WTC11 (cell line): ENCODE data around the gene HOXB13. TPM values are rescaled to one million over a fixed set of nuclear protein-coding genes. Genes with fewer than 3 reads are reported as not detected.

Experiments used
- ATAC-seq: fragments of 200-7000 bp; cut with Tn5 transposase; 2 replicates; pipeline ENCODE4 v1.10.0; 2021; ENCODE audit warnings: mild to moderate bottlenecking, moderate library complexity
- CTCF ChIA-PET: fragments of 300-600 bp; sonication (Branson Sonifier 250); formaldehyde crosslinking; loops from one replicate; lab custom pipeline; 2021; ENCODE audit warnings: antibody characterized with exemption; lab: Charles Lee
- POLR2A ChIA-PET: fragments of 350-600 bp; sonication (Branson Sonifier 250); formaldehyde crosslinking; loops from one replicate; lab custom pipeline; 2021; ENCODE audit warnings: antibody characterized with exemption; lab: Charles Lee
- DNase-seq: peaks from one replicate; pipeline ENCODE4 v3.0.0; 2021; ENCODE audit warnings: low spot score
- H3K27ac Mint-ChIP-seq: 2 replicates; pipeline ENCODE4 v1.8.0; 2021; ENCODE audit warnings: mixed read lengths
- H3K27me3 Mint-ChIP-seq: 2 replicates; pipeline ENCODE4 v1.8.0; 2021; ENCODE audit warnings: low read depth, mild to moderate bottlenecking, moderate library complexity, mixed read lengths
- H3K36me3 Mint-ChIP-seq: 2 replicates; pipeline ENCODE4 v1.8.0; 2021; ENCODE audit warnings: mixed read lengths
- H3K4me1 Mint-ChIP-seq: 2 replicates; pipeline ENCODE4 v1.8.0; 2022; ENCODE audit warnings: mixed read lengths
- H3K4me3 Mint-ChIP-seq: 2 replicates; pipeline ENCODE4 v1.8.0; 2021; ENCODE audit warnings: mild to moderate bottlenecking, moderate library complexity, mixed read lengths
- H3K9me3 Mint-ChIP-seq: 2 replicates; pipeline ENCODE4 v1.8.0; 2021; ENCODE audit warnings: mixed read lengths
- ARID4B ChIP-seq: sonication (generic); formaldehyde crosslinking; IDR thresholded peaks from 2 replicates; pipeline ENCODE4 v1.8.0; 2023; ENCODE audit warnings: missing genetic modification reagents, mild to moderate bottlenecking, borderline replicate concordance
- CREM ChIP-seq: sonication (generic); formaldehyde crosslinking; IDR thresholded peaks from 2 replicates; pipeline ENCODE4 v1.8.1; 2022; ENCODE audit warnings: mild to moderate bottlenecking, missing genetic modification reagents, moderate library complexity
- FOXK1 ChIP-seq: sonication (generic); formaldehyde crosslinking; IDR thresholded peaks from 2 replicates; pipeline ENCODE4 v1.8.0; 2022; ENCODE audit warnings: mild to moderate bottlenecking, moderate library complexity, missing genetic modification reagents
- GRHL2 ChIP-seq: fragments of 250-450 bp; sonication (Bioruptor Pico); IDR thresholded peaks from 2 replicates; pipeline ENCODE4 v1.8.0; 2022; ENCODE audit warnings: mild to moderate bottlenecking, moderate library complexity; ENCODE audit not compliant: insufficient replicate concordance, severe bottlenecking
- IRF2 ChIP-seq: sonication (generic); formaldehyde crosslinking; IDR thresholded peaks from 2 replicates; pipeline ENCODE4 v1.8.0; 2022; ENCODE audit warnings: low read depth, missing genetic modification reagents, borderline replicate concordance
- MLX ChIP-seq: sonication (generic); formaldehyde crosslinking; IDR thresholded peaks from 2 replicates; pipeline ENCODE4 v1.8.1; 2023; ENCODE audit warnings: mild to moderate bottlenecking, missing genetic modification reagents, moderate library complexity
- MYBL2 ChIP-seq: sonication (generic); formaldehyde crosslinking; IDR thresholded peaks from 2 replicates; pipeline ENCODE4 v1.8.1; 2023; ENCODE audit warnings: mild to moderate bottlenecking, moderate library complexity, missing genetic modification reagents
- NR2C2 ChIP-seq: sonication (generic); formaldehyde crosslinking; IDR thresholded peaks from 2 replicates; pipeline ENCODE4 v1.8.0; 2022; ENCODE audit warnings: mild to moderate bottlenecking, missing genetic modification reagents
- NR3C1 ChIP-seq: sonication (generic); formaldehyde crosslinking; conservative IDR thresholded peaks from 2 replicates; pipeline ENCODE4 v1.8.1; 2023; ENCODE audit warnings: low read depth, mild to moderate bottlenecking, missing genetic modification reagents
- PREB ChIP-seq: sonication (generic); formaldehyde crosslinking; IDR thresholded peaks from 2 replicates; pipeline ENCODE4 v1.8.1; 2022; ENCODE audit warnings: mild to moderate bottlenecking, missing genetic modification reagents, moderate library complexity, borderline replicate concordance
- SP1 ChIP-seq: sonication (generic); formaldehyde crosslinking; conservative IDR thresholded peaks from 2 replicates; pipeline ENCODE4 v1.8.1; 2022; ENCODE audit warnings: missing genetic modification reagents
- TEAD4 ChIP-seq: sonication (generic); formaldehyde crosslinking; IDR thresholded peaks from 2 replicates; pipeline ENCODE4 v1.8.0; 2022; ENCODE audit warnings: mild to moderate bottlenecking, missing genetic modification reagents
- ZNF263 ChIP-seq: sonication (generic); formaldehyde crosslinking; IDR thresholded peaks from 2 replicates; pipeline ENCODE4 v1.8.1; 2022; ENCODE audit warnings: low read depth, mild to moderate bottlenecking, moderate library complexity, missing genetic modification reagents
- ZNF512 ChIP-seq: sonication (generic); formaldehyde crosslinking; IDR thresholded peaks from 2 replicates; pipeline ENCODE4 v1.8.1; 2022; ENCODE audit warnings: missing genetic modification reagents, borderline replicate concordance
- ZNF532 ChIP-seq: fragments of 250-450 bp; sonication (Bioruptor Pico); IDR thresholded peaks from 2 replicates; pipeline ENCODE4 v1.9.0; 2021; ENCODE audit warnings: mild to moderate bottlenecking, borderline replicate concordance
- total RNA-seq: library from RNA; stranded (reverse); gene quantifications from 3 replicates; pipeline ENCODE4 v1.2.3, GENCODE V29; 2021

Gene HOXB13
- total RNA-seq, 1 experiment from 2014 or later, result 2.8 TPM

GRCh38 chr17:48727415-48728175 lies 955 bp downstream of the HOXB13 start (continued):
- TF ChIP-seq ARID4B (CRISPR knock-in tag) (no peak), PREB (CRISPR knock-in tag) (no peak), CREM (CRISPR knock-in tag) (no peak), FOXK1 (CRISPR knock-in tag) (no peak), TEAD4 (no peak), MYBL2 (CRISPR knock-in tag) (no peak)

- no peak overlapping the region for H3K4me3 Mint-ChIP-seq
Observed at GRCh38 chr17:48726916-48727286, 1.6 kb downstream of the HOXB13 start.

GRCh38 chr17:48726114-48726915 lies 2.2 kb downstream of the HOXB13 start:
- no peaks in the 10 kb centered on the region for H3K9me3 Mint-ChIP-seq
- ATAC-seq (no peak), DNase-seq (no peak)
- TF ChIP-seq ZNF512 (CRISPR knock-in tag) (no peak), ZNF532 (CRISPR knock-in tag) (no peak), IRF2 (CRISPR knock-in tag) (no peak), NR2C2 (CRISPR knock-in tag) (no peak), MLX (CRISPR knock-in tag) (no peak), ZNF263 (CRISPR knock-in tag) (no peak), SP1 (no peak)
- TF ChIP-seq, all 79 proteins: peak for 0
- POLR2A ChIA-PET, result no interaction called here
- Mint-ChIP-seq H3K4me1 (peaks cover 43% of the 10 kb centered on the region), H3K27ac (no peak overlapping the region), H3K27me3 (peaks cover 100% of the 10 kb centered on the region), H3K4me3 (no peak overlapping the region), H3K36me3 (no peaks in the 10 kb centered on the region)
- CTCF ChIA-PET, result interaction anchor here (1.4 to 10.9 kb wide), 6 partner anchors 9 to 153 kb away, joined by 3 to 218 read pairs (median 69); no protein-coding TSS in a partner anchor

More at GRCh38 chr17:48726916-48727286, 1.6 kb downstream of the HOXB13 start:
- H3K9me3 Mint-ChIP-seq, result no peaks in the 10 kb centered on the region
- peaks cover 43% of the 10 kb centered on the region for H3K4me1 Mint-ChIP-seq
- TF ChIP-seq GRHL2 (CRISPR knock-in tag) (peak; percentile 63), NR3C1 (no peak)
- ATAC-seq, result no peak
- ChIA-PET POLR2A (no interaction called here), CTCF (interaction anchor here (1.4 to 10.9 kb wide), 3 partner anchors 52 to 152 kb away, joined by 3 to 218 read pairs (median 127); no protein-coding TSS in a partner anchor)
- DNase-seq, result no peak
- no peaks in the 10 kb centered on the region for H3K36me3 Mint-ChIP-seq
- peaks cover 100% of the 10 kb centered on the region for H3K27me3 Mint-ChIP-seq
- H3K27ac Mint-ChIP-seq, result no peak overlapping the region
